ENCODE measurements around the gene PARD3. TPM values are rescaled to one million over a fixed set of nuclear protein-coding genes. Genes with fewer than 3 reads are reported as not detected.

The PARD3 gene
- total and polyA plus RNA-seq, 2 experiments from 2014 or later: 6.3 to 21.2 TPM

DNA sequence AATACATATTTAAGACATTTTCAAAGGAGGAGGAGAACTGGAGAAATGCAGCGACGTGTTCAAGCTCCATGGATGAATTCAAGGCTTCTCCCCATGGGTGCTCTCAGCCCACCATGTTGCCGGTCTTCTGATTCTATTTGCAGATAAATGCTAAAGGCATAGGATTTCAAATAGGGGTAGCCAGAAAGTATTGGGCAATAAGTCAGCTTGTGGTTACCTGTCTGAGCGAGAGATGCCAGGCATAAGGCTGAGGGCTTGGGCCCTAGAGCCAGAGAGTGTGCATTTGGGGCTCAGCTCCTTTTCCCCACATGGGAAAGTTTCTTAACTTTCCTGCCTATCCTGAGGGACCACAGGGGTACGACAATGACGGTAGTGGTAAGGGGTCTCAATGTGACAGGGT, 180.0 kb downstream of the PARD3 start:
- peaks cover 6% of the 10 kb centered on the region; the same call in 1 of the 2 replicates for H3K4me1 ChIP-seq (ENCODE audit: insufficient read depth)
- no peak for TF ChIP-seq EZH2phosphoT487 (IDR thresholded peaks at IDR 0.05; ENCODE audit: insufficient read depth, low read depth)
- no peak for TF ChIP-seq EZH2 (IDR thresholded peaks at IDR 0.05; ENCODE audit: insufficient read depth, poor library complexity, severe bottlenecking)
- no peaks in the 10 kb centered on the region for H4K20me1 ChIP-seq (ENCODE audit: insufficient read depth)
- no peak overlapping the region for H3K4me2 ChIP-seq (ENCODE audit: unreplicated experiment)
- 97 to 99% methylated on average over 6 of the region's 6 CpGs for WGBS, 2 experiments (ENCODE audit: low coverage in 1 of 2, low lambda C conversion rate in 2 of 2, missing lambda C conversion rate in 2 of 2)
- H3K4me3 ChIP-seq: no peak overlapping the region
- in situ Hi-C loops (cut with MboI): loop anchor here (10.0 to 25.0 kb wide), 3 partner anchors 1300 to 1848 kb away; partner anchors contain the start of gene NRP1
- no peaks in the 10 kb centered on the region for H3K9me3 ChIP-seq (ENCODE audit: low read depth)
- H3K9ac ChIP-seq: no peak overlapping the region
- H3K27me3 ChIP-seq (replicated peaks; ENCODE audit: insufficient read depth): no peaks in the 10 kb centered on the region
- no peaks in the 10 kb centered on the region for H3K36me3 ChIP-seq (ENCODE audit: low read depth)
- H2AFZ ChIP-seq: no peak overlapping the region
- H3K27ac ChIP-seq: no peak overlapping the region
- no peak for DNase-seq
- H3K79me2 ChIP-seq (ENCODE audit: insufficient read depth): peaks cover 17% of the 10 kb centered on the region; the same call in 1 of the 2 replicates
- H3K9me2 ChIP-seq (ENCODE audit: insufficient read depth): no peaks in the 10 kb centered on the region
- no peaks in the 10 kb centered on the region for H3F3A ChIP-seq (ENCODE audit: insufficient read depth)

DNA sequence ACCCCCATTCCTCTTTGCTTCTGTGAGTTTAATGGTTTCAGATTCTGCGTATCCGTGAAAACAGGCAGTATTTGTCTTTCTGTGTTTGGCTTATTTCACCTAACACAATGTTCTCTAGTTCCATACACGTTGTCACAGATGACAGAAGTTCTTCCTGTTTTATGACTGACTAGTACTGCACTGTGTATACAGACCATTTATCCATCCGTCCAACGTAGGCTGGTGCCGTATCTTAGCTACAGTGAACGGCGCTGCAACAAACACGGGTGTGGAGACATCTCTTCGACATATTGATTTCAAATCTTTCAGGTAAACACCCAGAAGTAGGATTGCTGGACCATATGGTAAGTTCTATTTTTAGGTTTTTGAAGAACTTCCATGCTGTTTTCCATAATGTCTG, 181.7 kb downstream of the PARD3 start:
- 0 out of 2 replicates have a peak, but pooled peaks cover 10% of the 10 kb centered on the region for H3K79me2 ChIP-seq (ENCODE audit: insufficient read depth)
- in situ Hi-C loops (cut with MboI): loop anchor here (10.0 to 25.0 kb wide), 3 partner anchors 1299 to 1846 kb away; partner anchors contain the start of gene NRP1
- H4K20me1 ChIP-seq (ENCODE audit: insufficient read depth): no peaks in the 10 kb centered on the region

GRCh38 chr10:34629084-34629483, 186.0 kb downstream of the PARD3 start:
- H3K9me3 ChIP-seq (ENCODE audit: low read depth): no peaks in the 10 kb centered on the region
- peaks cover 7% of the 10 kb centered on the region; the same call in 1 of the 2 replicates for H3K4me1 ChIP-seq (ENCODE audit: insufficient read depth)
- WGBS, 2 experiments (ENCODE audit: low coverage in 1 of 2, low lambda C conversion rate in 2 of 2, missing lambda C conversion rate in 2 of 2): 84 to 90% methylated on average over 5 of the region's 5 CpGs
- H3F3A ChIP-seq (ENCODE audit: insufficient read depth): no peaks in the 10 kb centered on the region
- no peak for TF ChIP-seq EZH2phosphoT487 (IDR thresholded peaks at IDR 0.05; ENCODE audit: insufficient read depth, low read depth)
- TF ChIP-seq EZH2 (IDR thresholded peaks at IDR 0.05; ENCODE audit: insufficient read depth, poor library complexity, severe bottlenecking): no peak
- no peak overlapping the region for H3K4me3 ChIP-seq
- H3K27me3 ChIP-seq (replicated peaks; ENCODE audit: insufficient read depth): no peaks in the 10 kb centered on the region
- in situ Hi-C loops (cut with MboI): loop anchor here (25.0 kb wide), 2 partner anchors 1417 to 1842 kb away; no protein-coding TSS in a partner anchor
- H3K9ac ChIP-seq: no peak overlapping the region
- no peaks in the 10 kb centered on the region for H4K20me1 ChIP-seq (ENCODE audit: insufficient read depth)
- H3K79me2 ChIP-seq (ENCODE audit: insufficient read depth): no peaks in the 10 kb centered on the region
- H3K27ac ChIP-seq: no peak overlapping the region
- H2AFZ ChIP-seq: no peak overlapping the region
- no peaks in the 10 kb centered on the region for H3K9me2 ChIP-seq (ENCODE audit: insufficient read depth)
- no peak overlapping the region for H3K4me2 ChIP-seq (ENCODE audit: unreplicated experiment)
- no peaks in the 10 kb centered on the region for H3K36me3 ChIP-seq (ENCODE audit: low read depth)
- no peak for DNase-seq

More for the DNA sequence above, 181.7 kb downstream of the PARD3 start:
- WGBS, 2 experiments (ENCODE audit: low coverage in 1 of 2, low lambda C conversion rate in 2 of 2, missing lambda C conversion rate in 2 of 2): 95 to 96% methylated on average over 10 of the region's 10 CpGs
- no peaks in the 10 kb centered on the region for H3K9me2 ChIP-seq (ENCODE audit: insufficient read depth)
- H3K27me3 ChIP-seq (replicated peaks; ENCODE audit: insufficient read depth): no peaks in the 10 kb centered on the region
- H3K4me1 ChIP-seq (ENCODE audit: insufficient read depth): peaks cover 4% of the 10 kb centered on the region; the same call in 1 of the 2 replicates
- DNase-seq: no peak
- no peak overlapping the region for H3K27ac ChIP-seq
- no peak overlapping the region for H3K4me3 ChIP-seq
- no peak overlapping the region for H3K4me2 ChIP-seq (ENCODE audit: unreplicated experiment)
- no peak overlapping the region for H2AFZ ChIP-seq
- H3F3A ChIP-seq (ENCODE audit: insufficient read depth): no peaks in the 10 kb centered on the region
- no peaks in the 10 kb centered on the region for H3K9me3 ChIP-seq (ENCODE audit: low read depth)
- no peaks in the 10 kb centered on the region for H3K36me3 ChIP-seq (ENCODE audit: low read depth)
- TF ChIP-seq EZH2phosphoT487 (IDR thresholded peaks at IDR 0.05; ENCODE audit: insufficient read depth, low read depth) (no peak), EZH2 (IDR thresholded peaks at IDR 0.05; ENCODE audit: insufficient read depth, poor library complexity, severe bottlenecking) (no peak)
- no peak overlapping the region for H3K9ac ChIP-seq

DNA sequence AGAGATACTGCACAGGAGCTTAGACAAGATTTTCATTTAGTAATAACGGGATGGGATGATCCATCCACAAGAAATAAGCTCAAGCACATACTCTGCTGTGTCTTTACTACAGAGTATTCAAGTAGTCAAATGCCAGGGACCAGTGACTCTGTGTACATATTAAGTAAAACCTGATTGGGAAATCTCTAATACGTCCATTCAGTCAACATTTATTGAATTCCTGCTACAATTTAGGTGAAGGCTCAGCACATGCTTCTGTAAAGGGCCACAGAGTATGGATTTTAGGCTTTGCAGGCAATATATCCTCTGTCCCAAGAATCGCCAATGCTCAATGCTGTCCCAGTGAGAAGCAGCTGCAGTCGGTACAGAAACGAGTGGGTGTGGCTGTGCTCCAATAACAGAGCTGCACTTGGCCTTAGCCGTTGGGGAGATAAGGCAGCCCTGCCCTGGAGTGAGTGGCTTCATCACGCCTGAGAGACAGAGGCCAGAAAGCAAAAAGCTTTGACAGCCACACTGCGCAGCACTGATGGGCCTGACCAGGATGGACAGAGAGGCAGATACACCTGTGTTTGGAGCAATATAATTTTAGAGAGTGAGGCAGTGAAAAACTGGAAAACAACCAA, 186.8 kb downstream of the PARD3 start:
- H3F3A ChIP-seq (ENCODE audit: insufficient read depth): no peaks in the 10 kb centered on the region
- H2AFZ ChIP-seq: no peak overlapping the region
- H3K9me3 ChIP-seq (ENCODE audit: low read depth): no peaks in the 10 kb centered on the region
- no peak overlapping the region for H3K4me2 ChIP-seq (ENCODE audit: unreplicated experiment)
- H3K9ac ChIP-seq: no peak overlapping the region
- 82 to 87% methylated on average over 8 of the region's 8 CpGs for WGBS, 2 experiments (ENCODE audit: low coverage in 1 of 2, low lambda C conversion rate in 2 of 2, missing lambda C conversion rate in 2 of 2)
- H4K20me1 ChIP-seq (ENCODE audit: insufficient read depth): no peaks in the 10 kb centered on the region
- TF ChIP-seq EZH2 (IDR thresholded peaks at IDR 0.05; ENCODE audit: insufficient read depth, poor library complexity, severe bottlenecking): no peak
- no peak overlapping the region for H3K27ac ChIP-seq
- peaks cover 7% of the 10 kb centered on the region; the same call in 1 of the 2 replicates for H3K4me1 ChIP-seq (ENCODE audit: insufficient read depth)
- no peak for DNase-seq
- no peaks in the 10 kb centered on the region for H3K27me3 ChIP-seq (replicated peaks; ENCODE audit: insufficient read depth)
- H3K9me2 ChIP-seq (ENCODE audit: insufficient read depth): no peaks in the 10 kb centered on the region
- in situ Hi-C loops (cut with MboI): loop anchor here (25.0 kb wide), 2 partner anchors 1416 to 1841 kb away; no protein-coding TSS in a partner anchor
- no peaks in the 10 kb centered on the region for H3K79me2 ChIP-seq (ENCODE audit: insufficient read depth)
- H3K4me3 ChIP-seq: no peak overlapping the region
- H3K36me3 ChIP-seq (ENCODE audit: low read depth): no peaks in the 10 kb centered on the region
